ENCODE data around the gene FIGLA. TPM values are rescaled to one million over a fixed set of nuclear protein-coding genes. Genes with fewer than 3 reads are reported as not detected.

Gene FIGLA
- total RNA-seq, 1 experiment from 2014 or later = not detected

GRCh38 chr2:70822843-70823242 lies 32.4 kb upstream of the FIGLA start:
- Histone ChIP-seq H3K4me1 (ENCODE audit: insufficient read depth, low read length, poor library complexity, severe bottlenecking) (peaks cover 5% of the 10 kb centered on the region), H3K27ac (ENCODE audit: low read depth, low read length, poor library complexity, severe bottlenecking) (no peak overlapping the region), H3K27me3 (replicated peaks; ENCODE audit: insufficient read depth, low read depth, low read length, poor library complexity) (no peaks in the 10 kb centered on the region), H3K36me3 (ENCODE audit: insufficient read depth, low read length, poor library complexity, severe bottlenecking) (no peaks in the 10 kb centered on the region), H3K4me3 (ENCODE audit: low read depth, low read length, poor library complexity, severe bottlenecking) (no peak overlapping the region), H3K9me3 (ENCODE audit: low read depth, low read length, poor library complexity, severe bottlenecking) (no peaks in the 10 kb centered on the region)
- CTCF ChIA-PET = no interaction called here
- DNase-seq (ENCODE audit: low spot score) = no peak
- no peak for TF ChIP-seq EZH2 (IDR thresholded peaks at IDR 0.05; ENCODE audit: borderline replicate concordance, low read depth, low read length, poor library complexity, severe bottlenecking)
- no peak for TF ChIP-seq CTCF (conservative IDR thresholded peaks at IDR 0.05; ENCODE audit: low read depth, low read length)
- intact Hi-C loops (cut with micrococcal nuclease; ENCODE audit: unreplicated experiment) = no loop called here
- BruUV-seq (replicated peaks) = no TSS peak
- POLR2A ChIA-PET (ENCODE audit: low non-redundant PET) = no interaction called here

GRCh38 chr2:70820499-70820898 lies 30.1 kb upstream of the FIGLA start, which contains the start of gene CLEC4F:
TSS of gene CLEC4F (minus strand) at chr2:70820599. CDS start at chr2:70820523, 76 bp downstream.
- H3K36me3 ChIP-seq (ENCODE audit: insufficient read depth, low read length, poor library complexity, severe bottlenecking) = no peaks in the 10 kb centered on the region
- CTCF ChIA-PET = no interaction called here
- no peak for TF ChIP-seq CTCF (conservative IDR thresholded peaks at IDR 0.05; ENCODE audit: low read depth, low read length)
- TF ChIP-seq EZH2 (IDR thresholded peaks at IDR 0.05; ENCODE audit: borderline replicate concordance, low read depth, low read length, poor library complexity, severe bottlenecking) = no peak

GRCh38 chr2:70817284-70817954 lies 27.0 kb upstream of the FIGLA start:
- POLR2A ChIA-PET (ENCODE audit: low non-redundant PET) = no interaction called here
- Histone ChIP-seq H3K4me1 (ENCODE audit: insufficient read depth, low read length, poor library complexity, severe bottlenecking) (no peaks in the 10 kb centered on the region), H3K4me3 (ENCODE audit: low read depth, low read length, poor library complexity, severe bottlenecking) (no peak overlapping the region), H3K9me3 (ENCODE audit: low read depth, low read length, poor library complexity, severe bottlenecking) (no peaks in the 10 kb centered on the region), H3K27ac (ENCODE audit: low read depth, low read length, poor library complexity, severe bottlenecking) (no peak overlapping the region), H3K27me3 (replicated peaks; ENCODE audit: insufficient read depth, low read depth, low read length, poor library complexity) (peaks cover 4% of the 10 kb centered on the region), H3K36me3 (ENCODE audit: insufficient read depth, low read length, poor library complexity, severe bottlenecking) (no peaks in the 10 kb centered on the region)
- CTCF ChIA-PET = no interaction called here
- BruUV-seq (replicated peaks) = no TSS peak
- TF ChIP-seq EZH2 (IDR thresholded peaks at IDR 0.05; ENCODE audit: borderline replicate concordance, low read depth, low read length, poor library complexity, severe bottlenecking) (no peak), CTCF (conservative IDR thresholded peaks at IDR 0.05; ENCODE audit: low read depth, low read length) (no peak)
- intact Hi-C loops (cut with micrococcal nuclease; ENCODE audit: unreplicated experiment) = no loop called here
- DNase-seq (ENCODE audit: low spot score) = peak; percentile 15

More at GRCh38 chr2:70820499-70820898, 30.1 kb upstream of the FIGLA start, which contains the start of gene CLEC4F:
- POLR2A ChIA-PET (ENCODE audit: low non-redundant PET) = no interaction called here
- H3K9me3 ChIP-seq (ENCODE audit: low read depth, low read length, poor library complexity, severe bottlenecking) = no peaks in the 10 kb centered on the region
- intact Hi-C loops (cut with micrococcal nuclease; ENCODE audit: unreplicated experiment) = no loop called here
- no peaks in the 10 kb centered on the region for H3K4me1 ChIP-seq (ENCODE audit: insufficient read depth, low read length, poor library complexity, severe bottlenecking)
- no peaks in the 10 kb centered on the region for H3K27me3 ChIP-seq (replicated peaks; ENCODE audit: insufficient read depth, low read depth, low read length, poor library complexity)
- no peak within 1 kb of the TSS for H3K27ac ChIP-seq (ENCODE audit: low read depth, low read length, poor library complexity, severe bottlenecking)
- no TSS peak for BruUV-seq (replicated peaks)
- no peak for DNase-seq (ENCODE audit: low spot score)
- H3K4me3 ChIP-seq (ENCODE audit: low read depth, low read length, poor library complexity, severe bottlenecking) = no peak within 1 kb of the TSS

Data from A673 (cell line).